Nephron (organoid): Measurements from ENCODE around the gene TSPAN18.

Experiments
- H3K27ac Mint-ChIP-seq, 3 experiments: 2 replicates each; pipeline ENCODE4 v1.8.0; 2020; ENCODE audit warnings: mixed read lengths in 3 of 3, mild to moderate bottlenecking in 2 of 3, moderate library complexity in 1 of 3
- H3K27me3 Mint-ChIP-seq: 2 replicates; pipeline ENCODE4 v1.8.0; 2021; ENCODE audit warnings: low read depth, mild to moderate bottlenecking, moderate library complexity, mixed read lengths
- H3K36me3 Mint-ChIP-seq: 2 replicates; pipeline ENCODE4 v1.8.0; 2020; ENCODE audit warnings: low read depth, mixed read lengths
- H3K4me1 Mint-ChIP-seq: 2 replicates; pipeline ENCODE4 v1.8.0; 2020; ENCODE audit warnings: mixed read lengths
- H3K4me3 Mint-ChIP-seq, 3 experiments: 2 replicates each; pipeline ENCODE4 v1.8.0; 2020; ENCODE audit warnings: mild to moderate bottlenecking in 3 of 3, mixed read lengths in 3 of 3, moderate library complexity in 2 of 3
- H3K9me3 Mint-ChIP-seq: 2 replicates; pipeline ENCODE4 v1.8.0; 2020; ENCODE audit warnings: mixed read lengths
- CTCF ChIP-seq, 3 experiments: fragments of 200-600 bp; sonication (generic); IDR thresholded peaks; one replicate each; pipeline ENCODE4 v1.5.0; 2021; ENCODE audit warnings: antibody characterized with exemption in 3 of 3; ENCODE audit not compliant: unreplicated experiment in 3 of 3

The TSPAN18 gene

GRCh38 chr11:44912270-44912987 lies 185.7 kb downstream of the TSPAN18 start:
- Mint-ChIP-seq H3K4me1 (peaks cover 19% of the 10 kb centered on the region), H3K36me3 (no peaks in the 10 kb centered on the region), H3K27ac (peak overlapping the region; percentile 4 to 26 (median 7)), H3K4me3 (peak overlapping the region in 1 of 3 experiments; percentile 69), H3K27me3 (peaks cover 11% of the 10 kb centered on the region), H3K9me3 (no peaks in the 10 kb centered on the region)
- no peak for TF ChIP-seq CTCF (IDR thresholded peaks at IDR 0.05; ENCODE audit: unreplicated experiment in 3 of 3)

DNA sequence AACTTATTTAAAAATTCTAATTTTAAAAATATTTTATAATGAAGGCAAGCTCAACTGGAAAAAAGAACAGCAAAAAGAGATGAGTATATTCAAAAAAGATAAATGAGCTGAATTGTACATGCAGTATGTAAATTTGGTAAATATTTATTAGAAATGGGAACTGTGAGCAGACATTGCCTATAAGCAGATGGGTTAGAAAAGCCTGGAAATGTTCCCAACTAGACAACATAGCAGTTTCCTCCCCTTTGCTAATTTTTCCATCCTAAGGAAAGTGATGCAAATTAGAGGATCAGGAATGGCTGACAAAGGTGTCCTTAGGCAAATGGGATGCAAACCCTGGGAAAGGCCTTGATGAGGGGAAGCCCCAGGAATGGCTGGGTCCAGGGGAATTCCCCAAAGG lies 186.7 kb downstream of the TSPAN18 start:
- Mint-ChIP-seq H3K36me3 (no peaks in the 10 kb centered on the region), H3K4me1 (peaks cover 19% of the 10 kb centered on the region), H3K27me3 (peaks cover 11% of the 10 kb centered on the region)

DNA sequence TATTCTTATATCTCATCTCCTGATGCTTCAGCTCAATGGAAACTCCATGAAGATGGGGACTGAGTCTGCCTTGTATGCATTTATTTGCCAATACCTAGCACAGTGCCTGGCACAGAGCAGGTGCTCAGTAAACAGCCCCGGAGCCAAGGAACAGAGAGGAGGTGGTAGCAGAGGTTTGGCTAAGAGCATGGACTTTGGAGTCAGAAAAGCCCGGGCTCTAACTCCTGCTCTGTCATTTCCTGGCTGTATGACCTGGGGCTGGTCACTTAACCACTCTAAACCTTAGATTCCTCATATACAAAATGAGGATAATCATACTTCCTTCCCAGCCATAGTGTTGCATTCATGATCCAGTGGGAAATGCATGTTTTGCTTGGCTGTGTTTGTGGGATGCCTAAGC lies 187.3 kb downstream of the TSPAN18 start:
- Mint-ChIP-seq H3K27ac (no peak overlapping the region), H3K4me1 (peaks cover 19% of the 10 kb centered on the region), H3K9me3 (no peaks in the 10 kb centered on the region), H3K27me3 (peaks cover 11% of the 10 kb centered on the region), H3K36me3 (no peaks in the 10 kb centered on the region), H3K4me3 (no peak overlapping the region)
- TF ChIP-seq CTCF (IDR thresholded peaks at IDR 0.05; ENCODE audit: unreplicated experiment in 3 of 3) = no peak

More for the DNA sequence above, 186.7 kb downstream of the TSPAN18 start:
- Mint-ChIP-seq H3K27ac (no peak overlapping the region), H3K4me3 (no peak overlapping the region), H3K9me3 (no peaks in the 10 kb centered on the region)
- TF ChIP-seq CTCF (IDR thresholded peaks at IDR 0.05; ENCODE audit: unreplicated experiment in 3 of 3) = no peak

- no peaks in the 10 kb centered on the region for H3K36me3 Mint-ChIP-seq
- no peak overlapping the region for H3K4me3 Mint-ChIP-seq
- H3K27ac Mint-ChIP-seq = no peak overlapping the region
- no peak for TF ChIP-seq CTCF (IDR thresholded peaks at IDR 0.05; ENCODE audit: unreplicated experiment in 3 of 3)
- H3K27me3 Mint-ChIP-seq = peaks cover 8% of the 10 kb centered on the region
- peaks cover 19% of the 10 kb centered on the region for H3K4me1 Mint-ChIP-seq
- no peaks in the 10 kb centered on the region for H3K9me3 Mint-ChIP-seq
These were observed 188.2 kb downstream of the TSPAN18 start for GRCh38 chr11:44915004-44915403.

- H3K27ac Mint-ChIP-seq = no peak overlapping the region
- no peak for TF ChIP-seq CTCF (IDR thresholded peaks at IDR 0.05; ENCODE audit: unreplicated experiment in 3 of 3)
- H3K27me3 Mint-ChIP-seq = peaks cover 4% of the 10 kb centered on the region
- H3K9me3 Mint-ChIP-seq = no peaks in the 10 kb centered on the region
- peaks cover 1% of the 10 kb centered on the region for H3K36me3 Mint-ChIP-seq
- peaks cover 17% of the 10 kb centered on the region for H3K4me1 Mint-ChIP-seq
- no peak overlapping the region for H3K4me3 Mint-ChIP-seq
These were observed 188.9 kb downstream of the TSPAN18 start for GRCh38 chr11:44915621-44916020.

DNA sequence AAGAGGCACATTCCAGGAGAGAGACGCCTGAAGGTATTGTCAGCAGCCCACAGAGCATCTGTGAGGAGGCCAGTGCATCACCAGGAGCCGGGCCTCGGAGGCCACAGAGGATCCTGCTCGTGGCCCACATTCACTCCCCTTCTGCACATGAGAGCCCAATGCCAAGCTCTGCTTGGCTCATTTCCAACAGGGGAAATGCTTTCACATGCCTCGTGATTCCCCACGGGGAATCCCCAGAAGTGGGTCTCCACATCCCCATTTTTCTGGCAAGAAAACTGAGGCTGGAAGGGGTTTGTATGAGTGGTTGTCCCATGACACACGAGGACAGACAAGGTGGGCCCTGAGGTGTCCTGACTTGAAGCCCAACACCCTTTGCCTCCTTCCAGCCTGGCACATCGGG lies 189.6 kb downstream of the TSPAN18 start:
- Mint-ChIP-seq H3K9me3 (no peaks in the 10 kb centered on the region), H3K4me3 (no peak overlapping the region), H3K36me3 (peaks cover 3% of the 10 kb centered on the region), H3K27me3 (no peaks in the 10 kb centered on the region), H3K27ac (no peak overlapping the region), H3K4me1 (peaks cover 10% of the 10 kb centered on the region)
- no peak for TF ChIP-seq CTCF (IDR thresholded peaks at IDR 0.05; ENCODE audit: unreplicated experiment in 3 of 3)
